ENCODE results near the gene SLC25A1. TPM values are rescaled to one million over a fixed set of nuclear protein-coding genes. Genes with fewer than 3 reads are reported as not detected.

The SLC25A1 gene
- total and polyA plus RNA-seq, 2 donors (not counting 1 experiment from before 2014, with no cell fraction given) = 41.3 to 47.7 TPM

GRCh38 chr22:19181786-19182471 is 3.4 kb upstream of the SLC25A1 start:
- ATAC-seq (ENCODE audit: low read depth) = no peak
- no peak overlapping the region for H3K4me3 ChIP-seq (ENCODE audit: control extremely low read depth in 1 of 5, extremely low read depth in 1 of 5, insufficient read depth in 1 of 5, low read depth in 2 of 5, low read length in 4 of 5)
- H3K9me3 ChIP-seq (ENCODE audit: control extremely low read depth in 1 of 3, control insufficient read depth in 2 of 3, insufficient read depth in 1 of 3, low read length in 2 of 3) = peaks cover 0 to 3% (median 0%) of the 10 kb centered on the region in 3 donors
- H3K27ac Mint-ChIP-seq = no peak overlapping the region
- H3K27ac ChIP-seq (ENCODE audit: low read length in 2 of 2) = no peak overlapping the region
- H2AFZ ChIP-seq (ENCODE audit: insufficient read depth, low read depth, low read length, poor library complexity, severe bottlenecking) = no peak overlapping the region
- no peak for TF ChIP-seq CTCF (IDR thresholded peaks at IDR 0.05)
- TF ChIP-seq EZH2 (IDR thresholded peaks at IDR 0.05; ENCODE audit: borderline replicate concordance, insufficient read depth, low read depth, low read length, poor library complexity, severe bottlenecking) = no peak
- DNase-seq = no peak
- H3K4me1 ChIP-seq (ENCODE audit: control insufficient read depth in 2 of 2, insufficient read depth in 2 of 2, low read length in 2 of 2) = peaks cover 5 to 17% of the 10 kb centered on the region in 2 donors
- H3K27me3 ChIP-seq (replicated peaks in 1 of 4; ENCODE audit: control extremely low read depth in 1 of 4, control insufficient read depth in 3 of 4, insufficient read depth in 4 of 4, low read length in 3 of 4) = no peaks in the 10 kb centered on the region
- peaks cover 8% of the 10 kb centered on the region for H4K20me1 ChIP-seq (ENCODE audit: control insufficient read depth, insufficient read depth, low read length, poor library complexity, severe bottlenecking)
- H3K27me3 Mint-ChIP-seq = no peaks in the 10 kb centered on the region
- no peaks in the 10 kb centered on the region for H3K36me3 ChIP-seq (replicated peaks in 1 of 2; ENCODE audit: control extremely low read depth in 1 of 2, control insufficient read depth in 1 of 2, extremely low read depth in 1 of 2, insufficient read depth in 2 of 2, low read length in 1 of 2)
- peaks cover 5% of the 10 kb centered on the region for H3K79me2 ChIP-seq (ENCODE audit: control insufficient read depth, insufficient read depth, low read length)
- H3K9ac ChIP-seq (ENCODE audit: low read length) = no peak overlapping the region
- no peak overlapping the region for H3K4me3 Mint-ChIP-seq
- no peaks in the 10 kb centered on the region for H3K9me3 Mint-ChIP-seq (ENCODE audit: insufficient read depth)
- 31% methylated on average over 11 of the region's 12 CpGs for WGBS (ENCODE audit: insufficient coverage)
- POLR2A ChIA-PET = no interaction called here
- H3K4me2 ChIP-seq (replicated peaks; ENCODE audit: low read depth, low read length, poor library complexity, severe bottlenecking) = no peak overlapping the region
- CTCF ChIA-PET = interaction anchor here (1.4 to 4.4 kb wide), 2 partner anchors 296 to 448 kb away, joined by 4 to 19 read pairs; no protein-coding TSS in a partner anchor
- intact Hi-C loops (cut with micrococcal nuclease) = no loop called here
- peaks cover 9% of the 10 kb centered on the region for H3K4me1 Mint-ChIP-seq

- H2AFZ ChIP-seq (ENCODE audit: insufficient read depth, low read depth, low read length, poor library complexity, severe bottlenecking) = no peak overlapping the region
- ChIA-PET CTCF (interaction anchor here (3.6 to 4.4 kb wide), 2 partner anchors 297 to 449 kb away, joined by 19 to 27 read pairs; no protein-coding TSS in a partner anchor), POLR2A (no interaction called here)
- Mint-ChIP-seq H3K27me3 (no peaks in the 10 kb centered on the region), H3K9me3 (ENCODE audit: insufficient read depth) (no peaks in the 10 kb centered on the region), H3K27ac (no peak overlapping the region), H3K4me3 (no peak overlapping the region), H3K4me1 (peaks cover 17% of the 10 kb centered on the region)
- no peak overlapping the region for H3K4me2 ChIP-seq (replicated peaks; ENCODE audit: low read depth, low read length, poor library complexity, severe bottlenecking)
- 96% methylated on average over 8 of the region's 11 CpGs for WGBS (ENCODE audit: insufficient coverage)
- H3K79me2 ChIP-seq (ENCODE audit: control insufficient read depth, insufficient read depth, low read length) = peaks cover 7% of the 10 kb centered on the region
- H4K20me1 ChIP-seq (ENCODE audit: control insufficient read depth, insufficient read depth, low read length, poor library complexity, severe bottlenecking) = peaks cover 13% of the 10 kb centered on the region
- H3K36me3 ChIP-seq (replicated peaks in 1 of 2; ENCODE audit: control extremely low read depth in 1 of 2, control insufficient read depth in 1 of 2, extremely low read depth in 1 of 2, insufficient read depth in 2 of 2, low read length in 1 of 2) = peaks cover 0 to 1% of the 10 kb centered on the region in 2 experiments
- intact Hi-C loops (cut with micrococcal nuclease) = no loop called here
- no peak overlapping the region for H3K4me3 ChIP-seq (ENCODE audit: control extremely low read depth in 1 of 5, extremely low read depth in 1 of 5, insufficient read depth in 1 of 5, low read depth in 2 of 5, low read length in 4 of 5)
- no peak overlapping the region for H3K27ac ChIP-seq (ENCODE audit: low read length in 2 of 2)
- no peak for DNase-seq
- H3K9ac ChIP-seq (ENCODE audit: low read length) = no peak overlapping the region
- no peaks in the 10 kb centered on the region for H3K27me3 ChIP-seq (replicated peaks in 1 of 4; ENCODE audit: control extremely low read depth in 1 of 4, control insufficient read depth in 3 of 4, insufficient read depth in 4 of 4, low read length in 3 of 4)
- TF ChIP-seq CTCF (IDR thresholded peaks at IDR 0.05) (no peak), EZH2 (IDR thresholded peaks at IDR 0.05; ENCODE audit: borderline replicate concordance, insufficient read depth, low read depth, low read length, poor library complexity, severe bottlenecking) (no peak)
- peaks cover 5 to 20% of the 10 kb centered on the region in 2 donors for H3K4me1 ChIP-seq (ENCODE audit: control insufficient read depth in 2 of 2, insufficient read depth in 2 of 2, low read length in 2 of 2)
- peaks cover 0 to 3% (median 0%) of the 10 kb centered on the region in 3 donors for H3K9me3 ChIP-seq (ENCODE audit: control extremely low read depth in 1 of 3, control insufficient read depth in 2 of 3, insufficient read depth in 1 of 3, low read length in 2 of 3)
- ATAC-seq (ENCODE audit: low read depth) = no peak
Measured at GRCh38 chr22:19180740-19181410, 2.3 kb upstream of the SLC25A1 start.
